VCaP (cell line): ENCODE results near the gene MEGF8.

ENCODE experiments used
- H3K27ac ChIP-seq: fragments of 450-650 bp; 2 replicates; pipeline ENCODE4 v1.5.1; 2017
- TF ChIP-seq, protein P1 (sequence below): fragments of 450-650 bp; conservative IDR thresholded peaks from 2 replicates; pipeline ENCODE4 v1.5.1; 2017; ENCODE audit warnings: mild to moderate bottlenecking, moderate library complexity

The MEGF8 gene

DNA sequence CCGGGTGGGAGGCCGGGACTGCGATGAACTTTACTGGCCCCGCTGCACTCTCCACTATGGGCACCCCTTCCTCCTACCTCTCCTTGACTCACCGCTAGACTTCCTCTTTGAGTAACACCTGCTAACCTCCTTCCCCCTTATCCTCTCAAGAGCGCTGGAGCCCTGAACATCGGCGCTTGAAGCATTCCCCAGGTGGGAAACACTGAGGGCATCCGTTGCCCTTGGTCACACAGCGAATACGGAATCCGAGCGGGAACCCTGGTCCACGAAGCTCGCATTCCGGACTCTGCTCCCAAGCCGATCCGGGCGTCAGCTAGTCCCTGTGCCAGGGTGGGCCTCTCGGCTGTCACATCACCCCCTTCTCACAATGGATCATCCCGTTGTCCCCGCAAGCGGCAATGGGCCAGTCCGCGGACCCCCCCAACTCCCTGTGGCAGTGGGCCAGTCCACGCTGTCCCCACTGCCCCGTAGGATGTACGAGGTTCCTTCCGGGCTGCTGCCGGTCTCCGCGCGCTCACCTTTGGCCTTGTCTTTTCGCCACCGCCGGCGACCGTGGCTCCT lies 97.5 kb downstream of the MEGF8 start:
- peak overlapping the region; percentile 80; the same call in 1 of the 2 replicates for H3K27ac ChIP-seq

DNA sequence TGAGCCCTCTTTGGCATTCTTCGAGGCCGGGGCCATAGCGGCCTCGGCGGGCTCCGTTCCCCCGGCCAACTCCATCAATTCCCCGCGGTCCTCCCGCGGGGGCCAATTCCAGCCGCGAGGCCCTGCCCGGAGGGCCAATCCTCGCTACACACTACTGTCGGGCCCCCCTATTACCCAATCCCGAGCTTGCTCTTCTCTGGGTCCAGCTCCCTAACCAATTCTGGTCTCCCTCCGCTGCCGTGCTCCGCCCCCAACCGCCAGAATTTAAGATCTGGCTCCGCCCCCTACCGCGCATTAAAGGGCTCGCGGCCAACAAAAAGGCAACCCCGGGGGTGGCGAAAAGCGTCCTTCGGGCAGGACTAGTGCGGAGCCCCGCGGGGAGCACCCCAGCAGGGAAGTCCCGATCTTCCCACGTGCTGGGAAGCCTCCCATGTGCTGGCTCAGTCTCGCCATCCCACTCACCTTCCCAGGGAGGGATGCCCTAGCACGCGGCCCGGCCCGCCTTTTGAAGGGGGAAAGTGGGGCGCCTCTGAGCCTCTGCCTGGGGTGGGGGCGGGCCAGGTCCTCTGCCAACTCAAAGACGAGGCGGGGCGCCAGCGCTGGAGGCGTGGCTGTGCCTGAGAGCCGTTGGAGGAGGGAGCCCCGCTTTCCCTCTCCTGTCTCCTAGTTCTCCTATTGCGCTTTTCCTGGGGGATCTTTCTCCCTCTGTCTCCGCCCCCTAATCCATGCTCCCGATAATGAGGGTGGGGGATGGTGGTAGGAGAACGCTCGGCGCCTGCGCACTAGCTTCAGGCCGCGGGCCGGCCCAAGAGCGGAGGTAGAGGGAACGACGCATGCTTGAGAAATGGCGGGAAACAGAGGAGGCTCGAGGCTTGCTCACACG lies 98.3 kb downstream of the MEGF8 start:
- peak overlapping the region; percentile 13; the same call in 1 of the 2 replicates for H3K27ac ChIP-seq
- TF ChIP-seq, protein P1, sequence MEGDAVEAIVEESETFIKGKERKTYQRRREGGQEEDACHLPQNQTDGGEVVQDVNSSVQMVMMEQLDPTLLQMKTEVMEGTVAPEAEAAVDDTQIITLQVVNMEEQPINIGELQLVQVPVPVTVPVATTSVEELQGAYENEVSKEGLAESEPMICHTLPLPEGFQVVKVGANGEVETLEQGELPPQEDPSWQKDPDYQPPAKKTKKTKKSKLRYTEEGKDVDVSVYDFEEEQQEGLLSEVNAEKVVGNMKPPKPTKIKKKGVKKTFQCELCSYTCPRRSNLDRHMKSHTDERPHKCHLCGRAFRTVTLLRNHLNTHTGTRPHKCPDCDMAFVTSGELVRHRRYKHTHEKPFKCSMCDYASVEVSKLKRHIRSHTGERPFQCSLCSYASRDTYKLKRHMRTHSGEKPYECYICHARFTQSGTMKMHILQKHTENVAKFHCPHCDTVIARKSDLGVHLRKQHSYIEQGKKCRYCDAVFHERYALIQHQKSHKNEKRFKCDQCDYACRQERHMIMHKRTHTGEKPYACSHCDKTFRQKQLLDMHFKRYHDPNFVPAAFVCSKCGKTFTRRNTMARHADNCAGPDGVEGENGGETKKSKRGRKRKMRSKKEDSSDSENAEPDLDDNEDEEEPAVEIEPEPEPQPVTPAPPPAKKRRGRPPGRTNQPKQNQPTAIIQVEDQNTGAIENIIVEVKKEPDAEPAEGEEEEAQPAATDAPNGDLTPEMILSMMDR, result no peak

More for the DNA sequence above, 97.5 kb downstream of the MEGF8 start:
- TF ChIP-seq, protein P1, result no peak

DNA sequence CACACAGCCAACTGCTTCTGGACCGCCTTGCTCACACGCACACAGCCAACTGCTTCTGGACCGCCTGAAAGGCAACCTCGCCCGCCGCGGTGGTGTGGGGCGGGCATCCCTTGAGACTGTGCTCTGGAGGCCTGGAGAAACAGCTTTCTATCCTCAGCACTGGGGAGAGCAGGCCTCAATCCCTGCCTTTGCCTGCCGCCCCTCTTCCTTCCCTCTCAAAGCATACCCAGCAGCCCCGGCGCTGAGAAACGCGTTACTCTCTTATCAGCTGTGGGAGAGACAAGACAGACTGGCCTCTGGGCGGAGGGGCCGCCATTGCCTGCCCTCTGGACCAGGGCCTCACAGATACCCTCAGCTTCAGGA lies 98.9 kb downstream of the MEGF8 start:
- TF ChIP-seq, protein P1, result no peak
- no peak overlapping the region for H3K27ac ChIP-seq

DNA sequence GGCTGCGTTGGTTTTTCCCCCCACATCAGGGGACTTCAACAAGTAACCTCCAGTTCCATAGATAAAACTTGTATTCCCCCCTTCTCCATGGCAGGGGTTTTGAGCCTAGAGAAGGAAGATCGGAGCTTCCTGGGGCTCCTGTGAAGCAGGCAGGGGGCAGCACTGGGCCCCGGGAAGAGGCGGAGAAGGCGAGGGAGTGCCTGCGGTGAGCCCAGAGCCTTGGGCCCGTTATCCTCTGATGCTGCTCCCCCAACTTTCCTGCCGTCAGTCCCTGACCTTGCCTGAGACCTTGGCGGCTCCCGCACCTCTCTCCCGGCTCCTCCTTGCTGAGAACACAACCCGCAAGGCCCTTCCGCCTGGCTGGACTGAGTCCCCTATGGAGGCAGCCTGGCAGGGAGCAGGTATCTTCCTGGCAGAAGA lies 99.3 kb downstream of the MEGF8 start:
- TF ChIP-seq, protein P1, result no peak
- H3K27ac ChIP-seq, result no peak overlapping the region

DNA sequence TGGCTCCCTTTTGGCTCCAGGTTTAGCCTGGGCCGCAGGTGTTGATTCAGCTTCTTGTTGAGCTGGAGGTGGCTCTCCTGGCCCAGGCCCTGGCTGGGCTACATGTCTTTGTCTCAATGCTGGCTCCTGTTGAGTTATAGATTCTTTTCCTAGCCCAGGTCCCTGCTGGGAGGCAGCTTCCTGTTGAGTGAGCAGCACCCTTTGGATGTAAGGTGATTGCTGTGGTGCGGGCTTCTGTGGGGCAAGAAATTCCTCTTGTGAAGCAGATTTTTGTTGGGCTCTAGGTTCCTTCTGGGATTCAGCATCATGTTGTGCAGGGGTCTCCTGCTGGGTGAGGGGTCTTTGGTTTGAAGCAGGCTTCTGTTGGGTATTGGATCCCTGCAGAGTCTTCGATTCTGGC lies 101.2 kb downstream of the MEGF8 start:
- TF ChIP-seq, protein P1, result no peak
- no peak overlapping the region for H3K27ac ChIP-seq

DNA sequence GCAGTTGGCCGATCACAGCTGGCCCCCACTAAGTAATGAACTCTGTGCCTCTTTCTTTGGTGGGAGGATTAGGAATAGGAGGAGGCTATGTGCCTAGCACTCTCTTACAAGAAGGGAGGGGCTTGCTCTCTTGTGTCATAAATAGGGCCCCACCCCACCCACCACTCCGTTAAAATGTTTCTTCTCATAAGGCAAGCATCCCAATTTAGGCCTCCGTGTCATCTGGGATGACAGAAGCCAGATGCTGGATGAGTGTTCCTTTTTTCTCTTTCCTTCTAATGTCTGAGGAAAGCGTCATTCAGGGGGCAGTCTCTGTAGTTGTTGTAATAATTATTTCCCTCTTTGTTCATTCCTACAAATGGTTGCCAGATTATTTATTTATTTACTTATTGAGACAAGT lies 101.9 kb downstream of the MEGF8 start, which contains the start of gene LIPE:
TSS of gene LIPE (minus strand) at position 76 of the 400 bp plus-strand sequence. CDS start 239 bp downstream, outside the sequence.
- TF ChIP-seq, protein P1, result no peak
- no peak within 1 kb of the TSS for H3K27ac ChIP-seq
